GM23338 (cell line): ENCODE data around the gene DPH7. TPM values are rescaled to one million over a fixed set of nuclear protein-coding genes. Genes with fewer than 3 reads are reported as not detected.

Experiments used
- ATAC-seq: fragments of 200-7000 bp; cut with Tn5 transposase; 3 replicates; pipeline ENCODE4 v1.9.1; 2020
- DNase-seq: peaks from one replicate; pipeline ENCODE4 v3.0.0-alpha.2; 2015; ENCODE audit warnings: low spot score
- H2AFZ ChIP-seq: fragments of 200-600 bp; sonication (generic); 2 replicates; pipeline ENCODE4 v1.8.0; 2016; ENCODE audit warnings: antibody characterized with exemption, mild to moderate bottlenecking, moderate library complexity
- H3F3A ChIP-seq: fragments of 200-600 bp; sonication (generic); replicated peaks from 2 replicates; pipeline ENCODE4 v1.8.0; 2017; ENCODE audit warnings: antibody characterized with exemption, mixed run types, low read depth
- H3K27ac ChIP-seq: fragments of 200-600 bp; sonication (generic); 2 replicates; pipeline ENCODE4 v1.6.1; 2016; ENCODE audit warnings: low read depth
- H3K27me3 ChIP-seq: fragments of 200-600 bp; sonication (generic); 2 replicates; pipeline ENCODE4 v1.8.0; 2016; ENCODE audit warnings: mild to moderate bottlenecking, mixed run types, moderate library complexity; ENCODE audit not compliant: insufficient read depth
- H3K36me3 ChIP-seq: fragments of 200-600 bp; sonication (generic); 2 replicates; pipeline ENCODE4 v1.8.0; 2016; ENCODE audit warnings: mild to moderate bottlenecking; ENCODE audit not compliant: insufficient read depth
- H3K4me1 ChIP-seq: fragments of 200-600 bp; sonication (generic); 2 replicates; pipeline ENCODE4 v1.8.0; 2016; ENCODE audit warnings: mild to moderate bottlenecking, moderate library complexity; ENCODE audit not compliant: insufficient read depth
- H3K4me2 ChIP-seq: fragments of 200-600 bp; sonication (generic); 2 replicates; pipeline ENCODE4 v1.7.1; 2017; ENCODE audit warnings: mixed run types
- H3K4me3 ChIP-seq: fragments of 200-600 bp; sonication (generic); 2 replicates; pipeline ENCODE4 v1.6.1; 2016; ENCODE audit warnings: mixed run types
- H3K79me2 ChIP-seq: fragments of 200-600 bp; sonication (generic); replicated peaks from 2 replicates; pipeline ENCODE4 v1.8.0; 2017; ENCODE audit warnings: mild to moderate bottlenecking; ENCODE audit not compliant: insufficient read depth
- H3K9me2 ChIP-seq: fragments of 200-600 bp; sonication (generic); 2 replicates; pipeline ENCODE4 v1.8.0; 2017; ENCODE audit not compliant: insufficient read depth
- H4K20me1 ChIP-seq: fragments of 200-600 bp; sonication (generic); replicated peaks from 2 replicates; pipeline ENCODE4 v1.8.0; 2017; ENCODE audit warnings: mild to moderate bottlenecking; ENCODE audit not compliant: insufficient read depth
- H3K27ac Mint-ChIP-seq: 2 replicates; pipeline ENCODE4 v1.8.0; 2020; ENCODE audit warnings: inconsistent platforms, mild to moderate bottlenecking, moderate library complexity, mixed read lengths
- H3K27me3 Mint-ChIP-seq: 3 replicates; pipeline ENCODE4 v1.8.0; 2022; ENCODE audit warnings: low read depth, mild to moderate bottlenecking, moderate library complexity, mixed read lengths, inconsistent platforms; ENCODE audit not compliant: insufficient read depth, poor library complexity
- H3K36me3 Mint-ChIP-seq: 3 replicates; pipeline ENCODE4 v1.8.0; 2021; ENCODE audit warnings: low read depth, mild to moderate bottlenecking, inconsistent platforms, moderate library complexity, mixed read lengths
- H3K4me1 Mint-ChIP-seq: 3 replicates; pipeline ENCODE4 v1.8.0; 2020; ENCODE audit warnings: mild to moderate bottlenecking, inconsistent platforms, mixed read lengths
- H3K4me3 Mint-ChIP-seq: 3 replicates; pipeline ENCODE4 v1.8.0; 2021; ENCODE audit warnings: moderate library complexity, mild to moderate bottlenecking, inconsistent platforms, mixed read lengths
- H3K9me3 Mint-ChIP-seq: 3 replicates; pipeline ENCODE4 v1.8.0; 2020; ENCODE audit warnings: moderate library complexity, mild to moderate bottlenecking, inconsistent platforms, mixed read lengths
- CREB1 ChIP-seq: fragments of 250-450 bp; sonication (Bioruptor Pico); IDR thresholded peaks from 2 replicates; pipeline ENCODE4 v1.5.0; 2020; ENCODE audit warnings: low read depth, mild to moderate bottlenecking, moderate library complexity
- CTCF ChIP-seq, 2 experiments: fragments of 200-600 bp in 1 of 2; sonication (generic) in 1 of 2; conservative IDR thresholded peaks; 2 replicates each; pipeline versions ENCODE4 v1.5.1 to v1.6.1; 2016 to 2017; ENCODE audit warnings: antibody characterized with exemption in 2 of 2, low read depth in 2 of 2, mild to moderate bottlenecking in 2 of 2, moderate library complexity in 1 of 2
- ETS1 ChIP-seq: IDR thresholded peaks from 2 replicates; pipeline ENCODE4 v1.6.1; 2016; ENCODE audit warnings: antibody characterized with exemption
- EZH2 ChIP-seq: fragments of 200-600 bp; sonication (generic); IDR thresholded peaks from one replicate; pipeline ENCODE4 v1.8.0; 2017; ENCODE audit warnings: antibody characterized with exemption, mild to moderate bottlenecking, low read depth; ENCODE audit not compliant: unreplicated experiment
- EZH2phosphoT487 ChIP-seq: fragments of 200-600 bp; sonication (generic); IDR thresholded peaks from one replicate; pipeline ENCODE4 v1.8.1; 2018; ENCODE audit warnings: antibody characterized with exemption; ENCODE audit not compliant: unreplicated experiment
- JUNB ChIP-seq: IDR thresholded peaks from one replicate; pipeline ENCODE4 v1.6.1; 2016; ENCODE audit warnings: antibody characterized with exemption; ENCODE audit not compliant: unreplicated experiment
- NANOG ChIP-seq: IDR thresholded peaks from 2 replicates; pipeline ENCODE4 v1.6.1; 2016; ENCODE audit warnings: antibody characterized with exemption, borderline replicate concordance
- POLR2AphosphoS5 ChIP-seq: IDR thresholded peaks from 2 replicates; pipeline ENCODE4 v1.6.1; 2016; ENCODE audit warnings: antibody characterized with exemption, low read depth
- REST ChIP-seq: IDR thresholded peaks from one replicate; pipeline ENCODE4 v1.6.1; 2018; ENCODE audit warnings: antibody characterized with exemption; ENCODE audit not compliant: unreplicated experiment
- STAT1 ChIP-seq: IDR thresholded peaks from one replicate; pipeline ENCODE4 v1.6.1; 2016; ENCODE audit warnings: antibody characterized with exemption; ENCODE audit not compliant: unreplicated experiment
- ZNF114 ChIP-seq: fragments of 250-450 bp; sonication (Bioruptor Pico); IDR thresholded peaks from 2 replicates; pipeline ENCODE4 v1.5.0; 2020; ENCODE audit warnings: mild to moderate bottlenecking, moderate library complexity
- ZNF331 ChIP-seq: fragments of 250-450 bp; sonication (Bioruptor Pico); IDR thresholded peaks from 2 replicates; pipeline ENCODE4 v1.5.0; 2020; ENCODE audit warnings: low read depth, mild to moderate bottlenecking, moderate library complexity
- ZNF462 ChIP-seq: fragments of 250-450 bp; sonication (Bioruptor Pico); IDR thresholded peaks from 2 replicates; pipeline ENCODE4 v1.5.0; 2020; ENCODE audit warnings: mild to moderate bottlenecking, moderate library complexity
- polyA plus RNA-seq: library from polyadenylated mRNA; unstranded; fragments of >200 nt; fragmentation: Nextera tagmentation; extraction: Ambion mirVana; gene quantifications from 2 replicates; pipeline ENCODE4 v1.2.1, GENCODE V29; 2016
- total RNA-seq: library from RNA; depleted of rRNA; stranded (reverse); fragments of >200 nt; shearing (Covaris generic); gene quantifications from 2 replicates; pipeline ENCODE4 v1.2.3, GENCODE V29; 2014

DPH7 gene
- total and polyA plus RNA-seq, 2 experiments from 2014 or later: 44.5 to 68.8 TPM

GRCh38 chr9:137593176-137593575 is 14.5 kb upstream of the DPH7 start:
- Histone ChIP-seq H3K27ac (no peak overlapping the region), H3F3A (0 out of 2 replicates have a peak, but pooled peaks cover 7% of the 10 kb centered on the region), H3K4me2 (no peak overlapping the region), H3K36me3 (no peaks in the 10 kb centered on the region), H3K27me3 (no peaks in the 10 kb centered on the region), H4K20me1 (peaks cover 13% of the 10 kb centered on the region; the same call in 1 of the 2 replicates), H3K4me1 (peaks cover 9% of the 10 kb centered on the region), H2AFZ (no peak overlapping the region), H3K4me3 (no peak overlapping the region), H3K9me2 (no peaks in the 10 kb centered on the region), H3K79me2 (peaks cover 15% of the 10 kb centered on the region)
- Mint-ChIP-seq H3K27ac (no peak overlapping the region), H3K27me3 (peaks cover 13% of the 10 kb centered on the region), H3K4me3 (no peak overlapping the region), H3K36me3 (peaks cover 9% of the 10 kb centered on the region), H3K4me1 (no peaks in the 10 kb centered on the region; the same call in 2 of the 3 replicates), H3K9me3 (peaks cover 2% of the 10 kb centered on the region; the same call in 1 of the 3 replicates)
- no peak for ATAC-seq
- TF ChIP-seq ZNF462 (CRISPR knock-in tag): no peak
- TF ChIP-seq ZNF331 (CRISPR knock-in tag): no peak
- TF ChIP-seq JUNB: no peak
- TF ChIP-seq EZH2: no peak
- no peak for TF ChIP-seq NANOG
- TF ChIP-seq STAT1: no peak
- no peak for TF ChIP-seq CREB1 (CRISPR knock-in tag)
- TF ChIP-seq POLR2AphosphoS5: no peak
- no peak for TF ChIP-seq EZH2phosphoT487
- TF ChIP-seq REST: no peak
- no peak for TF ChIP-seq ETS1
- TF ChIP-seq CTCF (conservative IDR thresholded peaks at IDR 0.05; ENCODE audit: low read depth in 2 of 2): no peak
- TF ChIP-seq ZNF114 (CRISPR knock-in tag): no peak
- no peak for DNase-seq
